HCT116 (cell line): ENCODE measurements around the gene FAM131A. TPM values are rescaled to one million over a fixed set of nuclear protein-coding genes. Genes with fewer than 3 reads are reported as not detected.
A peak's percentile ranks its signal among the peaks of the same experiment; 100 is the strongest.

Experiments used
- ATAC-seq: fragments of 200-7000 bp; cut with Tn5 transposase; 2 replicates; pipeline ENCODE4 v1.9.1; 2020; ENCODE audit warnings: mild to moderate bottlenecking, moderate library complexity
- BruUV-seq: library from RNA; stranded (reverse); fragments of 400-500 nt; replicated peaks from 2 replicates; lab custom pipeline; 2021; lab: Mats Ljungman, UMichigan
- CTCF ChIA-PET: fragments of 300-600 bp; sonication (Branson Sonifier 250); formaldehyde crosslinking; loops from one replicate; lab custom pipeline; 2021; ENCODE audit warnings: antibody characterized with exemption; lab: Charles Lee
- POLR2A ChIA-PET: fragments of 300-600, 350-600 bp; sonication (Branson Sonifier 250); formaldehyde crosslinking; loops from one replicate; lab custom pipeline; 2021; ENCODE audit warnings: antibody characterized with exemption; lab: Charles Lee
- RAD21 ChIA-PET, 2 experiments: fragments of 300-600 bp; sonication (Branson Sonifier 250); formaldehyde crosslinking; loops; one replicate each; lab custom pipeline; 2023; ENCODE audit warnings: low total read pairs in 2 of 2; ENCODE audit not compliant: uncharacterized antibody in 2 of 2, unreplicated experiment in 2 of 2, low non-redundant PET in 1 of 2; lab: Charles Lee
- DNase-seq: peaks from one replicate; pipeline ENCODE4 v3.0.0-alpha.2; 2010; ENCODE audit warnings: low read depth, low spot score
- H2AFZ ChIP-seq: fragments of 200-600 bp; shearing (Covaris generic), sonication (generic); 2 replicates; pipeline ENCODE4 v1.6.1; 2017; ENCODE audit warnings: low read depth, mixed run types, mixed read lengths, antibody characterized with exemption, low read length; ENCODE audit not compliant: poor library complexity, severe bottlenecking
- H3K27ac ChIP-seq: 2 replicates; pipeline ENCODE4 v1.5.1; 2012; ENCODE audit warnings: low read depth, low read length
- H3K27me3 ChIP-seq: fragments of 200-600 bp; sonication (generic); 2 replicates; pipeline ENCODE4 v1.6.1; 2016; ENCODE audit warnings: mixed run types, low read length, mixed read lengths; ENCODE audit not compliant: insufficient read depth
- H3K36me3 ChIP-seq, 2 experiments: fragments of 200-500 bp in 1 of 2; fragments of 200-600 bp in 1 of 2; sonication (Bioruptor generic) in 1 of 2; sonication (generic) in 1 of 2; 2 replicates each; pipeline versions ENCODE4 v1.5.1 to v1.6.1; 2014 to 2016; ENCODE audit warnings: low read length in 2 of 2, inconsistent platforms in 1 of 2, mixed read lengths in 1 of 2, mixed run types in 1 of 2; ENCODE audit not compliant: insufficient read depth in 2 of 2, control insufficient read depth in 1 of 2
- H3K4me1 ChIP-seq, 2 experiments: fragments of 200-600 bp in 1 of 2; sonication (generic) in 1 of 2; 2 replicates each; pipeline versions ENCODE4 v1.5.1 to v1.6.1; 2012 to 2017; ENCODE audit warnings: low read length in 2 of 2, inconsistent platforms in 1 of 2, mild to moderate bottlenecking in 1 of 2, mixed read lengths in 1 of 2, mixed run types in 1 of 2, moderate library complexity in 1 of 2; ENCODE audit not compliant: insufficient read depth in 2 of 2, control insufficient read depth in 1 of 2
- H3K4me2 ChIP-seq: fragments of 200-600 bp; sonication (generic); 2 replicates; pipeline ENCODE4 v1.6.1; 2017; ENCODE audit warnings: mixed run types, low read length, mixed read lengths
- H3K4me3 ChIP-seq, 2 experiments: fragments of 200-600 bp in 1 of 2; sonication (generic) in 1 of 2; replicated peaks in 1 of 2; 2 replicates each; pipeline ENCODE4 v1.5.1; 2011 to 2016; ENCODE audit warnings: low read length in 2 of 2, control low read depth in 1 of 2, low read depth in 1 of 2, mild to moderate bottlenecking in 1 of 2, mixed read lengths in 1 of 2, mixed run types in 1 of 2
- H3K79me2 ChIP-seq: fragments of 200-600 bp; sonication (generic); 2 replicates; pipeline ENCODE4 v1.6.1; 2017; ENCODE audit warnings: mild to moderate bottlenecking, mixed run types, low read length, moderate library complexity, mixed read lengths; ENCODE audit not compliant: insufficient read depth
- H3K9ac ChIP-seq: fragments of 200-600 bp; sonication (generic); 2 replicates; pipeline ENCODE4 v1.6.1; 2016; ENCODE audit warnings: low read length, mixed read lengths
- H3K9me2 ChIP-seq: fragments of 200-600 bp; sonication (generic), shearing (Covaris generic); 2 replicates; pipeline ENCODE4 v1.6.1; 2017; ENCODE audit warnings: mixed run types, mild to moderate bottlenecking, moderate library complexity; ENCODE audit not compliant: insufficient read depth
- H3K9me3 ChIP-seq, 2 experiments: fragments of 200-500 bp in 1 of 2; fragments of 200-600 bp in 1 of 2; sonication (Bioruptor generic) in 1 of 2; sonication (generic) in 1 of 2; 2 replicates each; pipeline ENCODE4 v1.6.1; 2014 to 2017; ENCODE audit warnings: low read length in 2 of 2, mixed read lengths in 2 of 2, inconsistent platforms in 1 of 2, low read depth in 1 of 2, mild to moderate bottlenecking in 1 of 2, mixed run types in 1 of 2, moderate library complexity in 1 of 2; ENCODE audit not compliant: control insufficient read depth in 1 of 2, insufficient read depth in 1 of 2
- H4K20me1 ChIP-seq: fragments of 200-600 bp; sonication (generic), shearing (Covaris generic); 2 replicates; pipeline ENCODE4 v1.6.1; 2017; ENCODE audit warnings: mixed run types, mild to moderate bottlenecking, moderate library complexity; ENCODE audit not compliant: insufficient read depth
- EGR1 ChIP-seq: IDR thresholded peaks from 2 replicates; pipeline ENCODE4 v1.6.1; 2012; ENCODE audit warnings: low read depth
- EZH2phosphoT487 ChIP-seq: fragments of 200-600 bp; IDR thresholded peaks from 2 replicates; pipeline ENCODE4 v1.6.1; 2018; ENCODE audit warnings: antibody characterized with exemption, borderline replicate concordance
- FOSL1 ChIP-seq: IDR thresholded peaks from 2 replicates; pipeline ENCODE4 v1.6.1; 2012; ENCODE audit warnings: low read depth
- JUND ChIP-seq: IDR thresholded peaks from 2 replicates; pipeline ENCODE4 v1.6.1; 2012
- POLR2AphosphoS5 ChIP-seq: IDR thresholded peaks from 2 replicates; pipeline ENCODE4 v1.6.1; 2011; ENCODE audit warnings: mild to moderate bottlenecking, low read depth, low read length, moderate library complexity
- SIN3A ChIP-seq: IDR thresholded peaks from 2 replicates; pipeline ENCODE4 v1.6.1; 2012; ENCODE audit warnings: low read depth
- SP1 ChIP-seq: IDR thresholded peaks from 2 replicates; pipeline ENCODE4 v1.6.1; 2012; ENCODE audit warnings: low read depth
- ZFX ChIP-seq: fragments of 450-650 bp; IDR thresholded peaks from 2 replicates; pipeline ENCODE4 v1.6.1; 2017
- intact Hi-C: fragments of 100-400 bp; cut with micrococcal nuclease; formaldehyde crosslinking; loops from 2 replicates; pipeline ENCODE4 v1.10.0; 2022
- total RNA-seq: library from RNA; stranded (reverse); gene quantifications from one replicate; pipeline ENCODE4 v1.2.1, GENCODE V29; 2021; ENCODE audit not compliant: unreplicated experiment
- TF ChIP-seq, protein P1 (sequence below): IDR thresholded peaks from 2 replicates; pipeline ENCODE4 v1.6.1; 2012

Gene FAM131A
- total RNA-seq, 1 experiment from 2014 or later, result 17.8 TPM

- H3K36me3 ChIP-seq, result peaks cover 30 to 41% of the 10 kb centered on the region in 2 experiments
- H3K4me3 ChIP-seq, result peak overlapping the region; percentile 73
- ATAC-seq (peak; percentile 72), DNase-seq (peak; percentile 61)
- POLR2A ChIA-PET, result interaction anchor here (1.7 kb wide), 1 partner anchor 10 kb away, joined by 5 read pairs; no protein-coding TSS in a partner anchor
- no peaks in the 10 kb centered on the region for H3K9me3 ChIP-seq
- peak overlapping the region; percentile 90 for H3K4me2 ChIP-seq
- RAD21 ChIA-PET, result no interaction called here
- H3K79me2 ChIP-seq, result peaks cover 49% of the 10 kb centered on the region
- no peak for TF ChIP-seq FOSL1
- TF ChIP-seq, protein P1, sequence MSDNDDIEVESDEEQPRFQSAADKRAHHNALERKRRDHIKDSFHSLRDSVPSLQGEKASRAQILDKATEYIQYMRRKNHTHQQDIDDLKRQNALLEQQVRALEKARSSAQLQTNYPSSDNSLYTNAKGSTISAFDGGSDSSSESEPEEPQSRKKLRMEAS, result 0 out of 2 replicates have a peak, but pooled peaks have one; percentile 41
- TF ChIP-seq SIN3A, result peak; percentile 71; the same call in 1 of the 2 replicates
- TF ChIP-seq ZFX, result peak; percentile 44; the same call in 1 of the 2 replicates
- no peak for TF ChIP-seq EZH2phosphoT487
- peak; percentile 81 for TF ChIP-seq SP1
- peak; percentile 86 for TF ChIP-seq POLR2AphosphoS5
- TF ChIP-seq EGR1, result peak; percentile 84
- peak; percentile 52 for TF ChIP-seq JUND
- intact Hi-C loops, result no loop called here
- H2AFZ ChIP-seq, result no peak overlapping the region
- no peaks in the 10 kb centered on the region for H3K27me3 ChIP-seq
- peaks cover 27% of the 10 kb centered on the region; the same call in 1 of the 2 replicates for H4K20me1 ChIP-seq
- CTCF ChIA-PET, result interaction anchor here (0.9 to 1.5 kb wide), 3 partner anchors 10 to 47 kb away, joined by 3 to 7 read pairs (median 3); no protein-coding TSS in a partner anchor
- BruUV-seq, result no TSS peak
- no peaks in the 10 kb centered on the region for H3K9me2 ChIP-seq
- peak overlapping the region; percentile 85 for H3K27ac ChIP-seq
- peak overlapping the region; percentile 83 for H3K9ac ChIP-seq
- H3K4me1 ChIP-seq, result peaks cover 2 to 66% of the 10 kb centered on the region in 2 experiments; a peak in 3 of 4 replicates
Measured at GRCh38 chr3:184335661-184336546, 1.5 kb upstream of the FAM131A start.
